ENCODE data around the gene SPG7. TPM values are rescaled to one million over a fixed set of nuclear protein-coding genes. Genes with fewer than 3 reads are reported as not detected.

SPG7 gene
- total RNA-seq, 2 donors from 2014 or later, result 107 to 152 TPM

DNA sequence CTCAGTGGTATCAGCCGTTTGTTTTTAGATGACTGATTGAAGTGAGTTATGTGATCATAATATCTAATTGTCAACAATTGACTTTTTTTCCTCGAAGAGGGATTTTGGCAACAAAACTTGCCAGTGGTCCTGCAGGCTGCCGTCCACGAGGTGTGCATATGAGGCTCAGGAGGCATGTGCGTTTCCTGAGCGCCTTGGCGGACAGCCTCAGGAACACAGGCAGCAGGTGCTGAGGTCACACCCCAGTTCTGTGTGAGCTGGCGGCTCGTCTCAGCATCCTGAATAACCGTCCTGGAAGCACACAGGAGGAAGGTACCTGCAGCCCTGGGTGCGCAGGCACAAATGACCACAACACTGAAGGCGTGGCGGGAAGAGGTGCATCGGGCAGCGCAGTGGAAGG lies 11.7 kb downstream of the SPG7 start:
- Histone ChIP-seq H3K27ac (no peak overlapping the region), H3K27me3 (no peaks in the 10 kb centered on the region), H3K4me3 (no peak overlapping the region), H3K36me3 (replicated peaks in 1 of 2; ENCODE audit: insufficient read depth in 1 of 2, low read depth in 2 of 2) (peaks cover 5 to 16% of the 10 kb centered on the region in 2 donors), H3K4me1 (no peaks in the 10 kb centered on the region), H3K9me3 (no peaks in the 10 kb centered on the region)
- intact Hi-C loops (cut with DNase I), result no loop called here
- WGBS, 2 donors, result 77% methylated on average over 15 of the region's 15 CpGs
- ATAC-seq (no peak), DNase-seq (no peak)
- no peak for TF ChIP-seq POLR2A (IDR thresholded peaks at IDR 0.05)
- TF ChIP-seq, protein P1, sequence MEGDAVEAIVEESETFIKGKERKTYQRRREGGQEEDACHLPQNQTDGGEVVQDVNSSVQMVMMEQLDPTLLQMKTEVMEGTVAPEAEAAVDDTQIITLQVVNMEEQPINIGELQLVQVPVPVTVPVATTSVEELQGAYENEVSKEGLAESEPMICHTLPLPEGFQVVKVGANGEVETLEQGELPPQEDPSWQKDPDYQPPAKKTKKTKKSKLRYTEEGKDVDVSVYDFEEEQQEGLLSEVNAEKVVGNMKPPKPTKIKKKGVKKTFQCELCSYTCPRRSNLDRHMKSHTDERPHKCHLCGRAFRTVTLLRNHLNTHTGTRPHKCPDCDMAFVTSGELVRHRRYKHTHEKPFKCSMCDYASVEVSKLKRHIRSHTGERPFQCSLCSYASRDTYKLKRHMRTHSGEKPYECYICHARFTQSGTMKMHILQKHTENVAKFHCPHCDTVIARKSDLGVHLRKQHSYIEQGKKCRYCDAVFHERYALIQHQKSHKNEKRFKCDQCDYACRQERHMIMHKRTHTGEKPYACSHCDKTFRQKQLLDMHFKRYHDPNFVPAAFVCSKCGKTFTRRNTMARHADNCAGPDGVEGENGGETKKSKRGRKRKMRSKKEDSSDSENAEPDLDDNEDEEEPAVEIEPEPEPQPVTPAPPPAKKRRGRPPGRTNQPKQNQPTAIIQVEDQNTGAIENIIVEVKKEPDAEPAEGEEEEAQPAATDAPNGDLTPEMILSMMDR (IDR thresholded peaks at IDR 0.05), result no peak

DNA sequence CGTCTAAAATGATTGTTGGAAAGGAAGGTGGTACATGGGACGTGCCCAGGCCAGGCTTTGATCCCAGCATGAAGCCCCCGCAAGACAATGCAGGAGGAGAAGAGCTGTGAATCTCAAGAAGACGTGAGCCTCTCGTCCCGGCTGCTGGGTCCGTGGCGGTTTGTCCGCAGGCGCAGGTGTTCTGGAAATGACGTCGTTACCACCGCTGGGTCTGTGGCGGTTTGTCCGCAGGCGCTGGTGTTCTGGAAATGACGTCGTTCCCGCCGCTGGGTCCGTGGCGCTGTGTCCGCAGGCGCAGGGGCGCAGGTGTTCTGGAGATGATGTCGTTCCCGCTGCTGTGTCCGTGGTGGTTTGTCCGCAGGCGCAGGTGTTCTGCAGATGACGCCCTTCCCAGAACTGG lies 14.1 kb downstream of the SPG7 start:
- 88 to 94% methylated on average over 27 of the region's 31 CpGs for WGBS, 2 donors
- Histone ChIP-seq H3K4me1 (no peaks in the 10 kb centered on the region), H3K4me3 (no peak overlapping the region), H3K9me3 (no peaks in the 10 kb centered on the region), H3K36me3 (replicated peaks in 1 of 2; ENCODE audit: insufficient read depth in 1 of 2, low read depth in 2 of 2) (peaks cover 5 to 29% of the 10 kb centered on the region in 2 donors), H3K27ac (no peak overlapping the region), H3K27me3 (no peaks in the 10 kb centered on the region)
- no peak for ATAC-seq
- TF ChIP-seq, protein P1 (IDR thresholded peaks at IDR 0.05), result no peak
- no peak for TF ChIP-seq POLR2A (IDR thresholded peaks at IDR 0.05)
- intact Hi-C loops (cut with DNase I), result no loop called here
- DNase-seq, result no peak

DNA sequence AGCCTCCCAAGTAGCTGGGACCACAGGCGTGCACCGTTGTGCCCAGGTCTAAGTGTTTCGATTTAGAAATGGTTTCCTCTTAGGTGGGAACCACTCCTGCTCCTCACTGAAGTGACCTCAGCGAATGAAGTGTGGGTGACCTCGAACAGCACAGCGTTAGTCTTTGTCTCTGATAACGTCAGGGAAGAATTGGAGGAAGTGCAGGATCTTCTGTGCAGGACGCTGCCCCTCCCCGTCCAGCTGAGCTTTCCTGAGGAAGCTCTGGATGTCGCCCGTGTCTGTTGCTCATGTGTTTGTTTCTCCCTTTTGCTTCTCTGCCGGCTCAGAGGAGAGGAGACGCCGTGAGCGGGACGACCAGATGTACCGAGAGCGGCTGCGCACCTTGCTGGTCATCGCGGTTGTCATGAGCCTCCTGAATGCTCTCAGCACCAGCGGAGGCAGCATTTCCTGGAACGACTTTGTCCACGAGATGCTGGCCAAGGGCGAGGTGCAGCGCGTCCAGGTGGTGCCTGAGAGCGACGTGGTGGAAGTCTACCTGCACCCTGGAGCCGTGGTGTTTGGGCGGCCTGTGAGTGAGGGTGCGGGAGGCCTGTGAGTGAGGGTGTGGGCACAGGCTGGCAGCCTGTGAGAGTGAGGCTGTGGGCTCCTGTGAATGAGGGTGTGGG lies 15.6 kb downstream of the SPG7 start:
- no peak overlapping the region for H3K4me3 ChIP-seq
- H3K27me3 ChIP-seq, result no peaks in the 10 kb centered on the region
- H3K9me3 ChIP-seq, result no peaks in the 10 kb centered on the region
- ATAC-seq (no peak), DNase-seq (no peak)
- no peak overlapping the region for H3K27ac ChIP-seq
- intact Hi-C loops (cut with DNase I), result no loop called here
- TF ChIP-seq POLR2A (IDR thresholded peaks at IDR 0.05), result no peak
- TF ChIP-seq, protein P1 (IDR thresholded peaks at IDR 0.05), result no peak
- WGBS, 2 donors, result 87 to 91% methylated on average over 19 to 32 of the region's 32 CpGs
- peaks cover 5 to 30% of the 10 kb centered on the region in 2 donors for H3K36me3 ChIP-seq (replicated peaks in 1 of 2; ENCODE audit: insufficient read depth in 1 of 2, low read depth in 2 of 2)
- H3K4me1 ChIP-seq, result no peaks in the 10 kb centered on the region

DNA sequence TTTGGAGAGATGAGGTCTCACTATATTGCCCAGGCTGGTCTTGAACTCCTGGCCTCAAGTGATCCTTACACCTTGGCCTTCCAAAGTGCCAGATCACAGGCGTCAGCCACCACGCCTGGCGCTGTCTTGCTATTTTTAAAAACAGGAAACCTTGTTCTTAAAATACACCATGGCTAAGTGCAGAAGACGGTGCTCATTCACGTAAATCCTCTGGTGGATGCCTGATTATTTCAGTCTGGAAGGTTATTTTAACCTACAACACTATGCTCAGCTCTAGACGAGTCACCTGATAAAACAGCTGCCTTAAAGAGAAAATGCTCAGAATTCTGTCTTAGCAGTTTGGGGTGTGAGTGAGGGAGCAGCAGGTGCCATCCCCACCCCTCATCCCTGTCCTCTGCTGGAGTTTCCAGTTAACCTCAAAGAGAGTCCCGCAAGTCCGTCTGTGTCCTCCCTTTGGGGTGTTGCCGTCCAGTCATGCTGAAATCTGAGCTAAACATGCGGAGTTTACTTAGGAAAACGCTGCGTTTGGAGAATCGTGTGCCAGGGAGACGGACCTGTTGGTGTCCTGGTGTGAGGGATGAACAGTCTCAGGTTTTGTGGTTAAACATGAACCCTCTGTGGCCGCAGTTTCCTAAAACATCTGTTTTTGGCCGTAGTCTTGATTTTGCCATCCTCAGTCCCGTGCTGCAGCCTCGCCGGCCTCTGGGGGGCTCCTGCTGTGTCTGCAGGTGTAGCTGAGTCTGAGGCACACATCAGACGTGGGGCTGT lies 17.1 kb downstream of the SPG7 start:
- peaks cover 5 to 32% of the 10 kb centered on the region in 2 donors for H3K36me3 ChIP-seq (replicated peaks in 1 of 2; ENCODE audit: insufficient read depth in 1 of 2, low read depth in 2 of 2)
- no peak for ATAC-seq
- H3K27ac ChIP-seq, result no peak overlapping the region

More for the DNA sequence above, 17.1 kb downstream of the SPG7 start:
- Histone ChIP-seq H3K4me1 (no peaks in the 10 kb centered on the region), H3K9me3 (no peaks in the 10 kb centered on the region), H3K4me3 (no peak overlapping the region), H3K27me3 (no peaks in the 10 kb centered on the region)
- no peak for DNase-seq
- no peak for TF ChIP-seq POLR2A (IDR thresholded peaks at IDR 0.05)
- TF ChIP-seq, protein P1 (IDR thresholded peaks at IDR 0.05), result no peak
- intact Hi-C loops (cut with DNase I), result no loop called here
- WGBS, 2 donors, result 73 to 92% methylated on average over 19 to 20 of the region's 20 CpGs
